ENCODE data around the gene CC2D2B. TPM values are rescaled to one million over a fixed set of nuclear protein-coding genes. Genes with fewer than 3 reads are reported as not detected.
A peak's percentile ranks its signal among the peaks of the same experiment; 100 is the strongest.

The CC2D2B gene
- total and polyA plus RNA-seq, 2 of the 13 experiments (the other 11 are each of a cell fraction or from before 2014, with no cell fraction given) = 0.20 TPM; not detected in 1

- no peak for TF ChIP-seq POGK (CRISPR knock-in tag; conservative IDR thresholded peaks at IDR 0.05)
- TF ChIP-seq SRF (IDR thresholded peaks at IDR 0.05; ENCODE audit: low read depth, low read length) = no peak
- TF ChIP-seq MAF1 (CRISPR knock-in tag; IDR thresholded peaks at IDR 0.05; ENCODE audit: borderline replicate concordance) = no peak
- no peak for TF ChIP-seq GFI1 (CRISPR knock-in tag; IDR thresholded peaks at IDR 0.05; ENCODE audit: borderline replicate concordance)
- no peak for TF ChIP-seq ZBED4 (CRISPR knock-in tag; IDR thresholded peaks at IDR 0.05; ENCODE audit: borderline replicate concordance)
- TF ChIP-seq MLXIP (CRISPR knock-in tag; IDR thresholded peaks at IDR 0.05; ENCODE audit: borderline replicate concordance) = no peak
- no peak for TF ChIP-seq BATF2 (CRISPR knock-in tag; IDR thresholded peaks at IDR 0.05)
- TF ChIP-seq HDAC6 (IDR thresholded peaks at IDR 0.05; ENCODE audit: low read depth, low read length) = no peak
- TF ChIP-seq DBP (CRISPR knock-in tag; IDR thresholded peaks at IDR 0.05; ENCODE audit: not compliant biosample characterization) = no peak
- TF ChIP-seq KDM1A (CRISPR knock-in tag; IDR thresholded peaks at IDR 0.05) = no peak
- no peak for TF ChIP-seq HES4 (CRISPR knock-in tag; IDR thresholded peaks at IDR 0.05; ENCODE audit: borderline replicate concordance)
- no peak for TF ChIP-seq SNAPC5 (CRISPR knock-in tag; IDR thresholded peaks at IDR 0.05; ENCODE audit: borderline replicate concordance)
- TF ChIP-seq TFAP4 (IDR thresholded peaks at IDR 0.05; ENCODE audit: borderline replicate concordance, low read depth) = peak; percentile 19; the same call in 1 of the 2 replicates
- TF ChIP-seq RXRA (CRISPR knock-in tag; IDR thresholded peaks at IDR 0.05) = 0 out of 2 replicates have a peak, but pooled peaks have one; percentile 37
- no peak for TF ChIP-seq CENPX (CRISPR knock-in tag; IDR thresholded peaks at IDR 0.05)
- TF ChIP-seq ZNF350 (CRISPR knock-in tag; IDR thresholded peaks at IDR 0.05; ENCODE audit: borderline replicate concordance, low read depth) = peak; percentile 50; the same call in 1 of the 2 replicates
Measured at GRCh38 chr10:96043893-96044715, 136.3 kb downstream of the CC2D2B start (continued).
